CD4-positive, alpha-beta T cell (primary cell): ENCODE results near the gene ADCY10. TPM values are rescaled to one million over a fixed set of nuclear protein-coding genes. Genes with fewer than 3 reads are reported as not detected.
A peak's percentile ranks its signal among the peaks of the same experiment; 100 is the strongest.

Experiments
- ATAC-seq: fragments of 200-7000 bp; cut with Tn5 transposase; one replicate; pipeline ENCODE4 v1.10.0; 2022; ENCODE audit warnings: mild to moderate bottlenecking; ENCODE audit not compliant: poor library complexity
- CTCF ChIA-PET: fragments of 350-600 bp; sonication (Branson Sonifier 250); formaldehyde crosslinking; loops from one replicate; lab custom pipeline; 2021; ENCODE audit warnings: antibody characterized with exemption, inconsistent platforms; lab: Charles Lee
- POLR2A ChIA-PET: fragments of 350-600 bp; sonication (Branson Sonifier 250); formaldehyde crosslinking; loops from one replicate; lab custom pipeline; 2021; ENCODE audit warnings: antibody characterized with exemption, inconsistent platforms; lab: Charles Lee
- DNase-seq, 14 experiments: peaks; one replicate each; pipeline ENCODE4 v3.0.0-alpha.2; 2013 to 2020; ENCODE audit warnings: mixed read lengths in 2 of 14
- H3K27ac ChIP-seq, 2 donors: one replicate each; pipeline versions ENCODE4 v1.5.1 to v1.7.0; 2013; ENCODE audit warnings: low read length in 2 of 2, low read depth in 1 of 2, mild to moderate bottlenecking in 1 of 2
- H3K27me3 ChIP-seq, 2 experiments: 1 replicate in 1 of 2; 2 replicates in 1 of 2; pipeline versions ENCODE4 v1.6.1 to v1.7.0; 2013; ENCODE audit warnings: low read length in 2 of 2, control low read depth in 1 of 2, mild to moderate bottlenecking in 1 of 2, moderate library complexity in 1 of 2; ENCODE audit not compliant: insufficient read depth in 2 of 2, control insufficient read depth in 1 of 2
- H3K36me3 ChIP-seq: one replicate; pipeline ENCODE4 v1.6.1; 2013; ENCODE audit warnings: low read length, control low read depth; ENCODE audit not compliant: insufficient read depth
- H3K4me1 ChIP-seq: one replicate; pipeline ENCODE4 v1.6.1; 2013; ENCODE audit warnings: low read length, control low read depth; ENCODE audit not compliant: insufficient read depth
- H3K4me3 ChIP-seq: one replicate; pipeline ENCODE4 v1.5.1; 2013; ENCODE audit warnings: mild to moderate bottlenecking, low read length, moderate library complexity
- H3K9me3 ChIP-seq, 2 experiments: 1 replicate in 1 of 2; 2 replicates in 1 of 2; pipeline versions ENCODE4 v1.6.1 to v1.7.0; 2013; ENCODE audit warnings: low read length in 2 of 2, mild to moderate bottlenecking in 2 of 2, control low read depth in 1 of 2, moderate library complexity in 1 of 2; ENCODE audit not compliant: control insufficient read depth in 1 of 2, insufficient read depth in 1 of 2
- H3K27ac Mint-ChIP-seq: one replicate; pipeline ENCODE4 v1.8.0; 2020; ENCODE audit warnings: mixed read lengths
- H3K27me3 Mint-ChIP-seq: one replicate; pipeline ENCODE4 v1.8.0; 2021; ENCODE audit warnings: mixed read lengths
- H3K36me3 Mint-ChIP-seq: one replicate; pipeline ENCODE4 v1.8.0; 2021; ENCODE audit warnings: low read depth, mixed read lengths
- H3K4me1 Mint-ChIP-seq: one replicate; pipeline ENCODE4 v1.8.0; 2021; ENCODE audit warnings: low read depth, mixed read lengths
- H3K4me3 Mint-ChIP-seq: one replicate; pipeline ENCODE4 v1.8.0; 2020; ENCODE audit warnings: mild to moderate bottlenecking, mixed read lengths
- H3K9me3 Mint-ChIP-seq: one replicate; pipeline ENCODE4 v1.8.0; 2020; ENCODE audit warnings: mixed read lengths
- intact Hi-C, 2 experiments: fragments of 100-400 bp; cut with DNase I in 1 of 2; cut with micrococcal nuclease in 1 of 2; formaldehyde crosslinking; loops; one replicate each; pipeline versions ENCODE4 v1.15.1 to v1.9.0; 2023 to 2025; cut with DNase I, micrococcal nuclease
- total RNA-seq, 174 experiments: library from RNA in 2 of 174; stranded (reverse) in 2 of 174; gene quantifications; one replicate each; pipeline ENCODE4 v1.2.3 and lab custom pipeline; 2021 to 2026
- TF ChIP-seq, protein P1 (sequence below): fragments of 200-600 bp; IDR thresholded peaks from one replicate; pipeline ENCODE4 v1.8.0; 2022; ENCODE audit warnings: antibody characterized with exemption, mild to moderate bottlenecking

The ADCY10 gene
- total RNA-seq, 2 experiments from 2014 or later = 0.11 to 0.52 TPM

DNA sequence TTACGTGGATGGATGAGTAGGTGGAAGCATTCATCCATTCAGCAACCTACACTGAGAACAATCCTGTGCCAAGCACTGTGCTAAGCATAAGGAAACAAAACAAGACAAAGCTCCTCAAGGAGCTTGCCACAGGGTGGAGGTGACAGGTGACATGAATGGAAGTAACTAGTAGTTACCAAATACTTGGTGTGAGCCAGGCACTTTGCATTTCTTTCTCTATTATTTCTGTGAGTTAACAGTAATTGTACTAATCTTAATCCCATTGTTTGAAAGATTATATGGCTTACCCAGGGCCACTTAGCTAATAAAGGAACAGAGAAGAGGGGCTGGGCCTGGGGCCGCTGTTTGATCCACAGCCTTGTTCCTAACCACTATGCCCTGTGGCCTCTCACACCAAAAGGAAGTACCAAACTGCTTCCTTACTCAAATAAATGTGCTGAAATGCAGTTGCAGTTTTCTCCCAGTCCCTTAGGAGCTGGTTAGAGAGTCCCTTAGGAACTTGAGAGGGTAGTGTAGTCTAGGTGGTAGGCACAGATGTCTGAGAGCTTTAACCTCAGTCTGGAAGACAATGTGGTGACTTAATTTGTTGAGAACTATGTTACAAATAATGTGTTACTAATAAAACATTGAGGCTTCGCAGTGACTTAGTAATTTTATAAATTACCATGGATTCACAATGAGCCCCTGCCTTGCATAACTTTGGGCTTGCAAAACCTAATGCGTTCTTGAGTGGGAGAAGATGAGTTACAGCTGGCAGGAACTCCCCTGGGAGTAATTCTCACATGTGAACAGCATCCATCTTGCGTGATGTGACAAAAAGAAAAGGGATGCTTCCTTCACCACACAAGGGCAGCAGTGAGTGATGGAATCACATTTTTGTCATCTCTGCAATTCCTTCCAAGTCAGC is 122.4 kb downstream of the ADCY10 start:
- H3K27ac Mint-ChIP-seq = no peak overlapping the region
- H3K36me3 ChIP-seq = no peaks in the 10 kb centered on the region
- H3K9me3 Mint-ChIP-seq = no peaks in the 10 kb centered on the region
- TF ChIP-seq, protein P1, sequence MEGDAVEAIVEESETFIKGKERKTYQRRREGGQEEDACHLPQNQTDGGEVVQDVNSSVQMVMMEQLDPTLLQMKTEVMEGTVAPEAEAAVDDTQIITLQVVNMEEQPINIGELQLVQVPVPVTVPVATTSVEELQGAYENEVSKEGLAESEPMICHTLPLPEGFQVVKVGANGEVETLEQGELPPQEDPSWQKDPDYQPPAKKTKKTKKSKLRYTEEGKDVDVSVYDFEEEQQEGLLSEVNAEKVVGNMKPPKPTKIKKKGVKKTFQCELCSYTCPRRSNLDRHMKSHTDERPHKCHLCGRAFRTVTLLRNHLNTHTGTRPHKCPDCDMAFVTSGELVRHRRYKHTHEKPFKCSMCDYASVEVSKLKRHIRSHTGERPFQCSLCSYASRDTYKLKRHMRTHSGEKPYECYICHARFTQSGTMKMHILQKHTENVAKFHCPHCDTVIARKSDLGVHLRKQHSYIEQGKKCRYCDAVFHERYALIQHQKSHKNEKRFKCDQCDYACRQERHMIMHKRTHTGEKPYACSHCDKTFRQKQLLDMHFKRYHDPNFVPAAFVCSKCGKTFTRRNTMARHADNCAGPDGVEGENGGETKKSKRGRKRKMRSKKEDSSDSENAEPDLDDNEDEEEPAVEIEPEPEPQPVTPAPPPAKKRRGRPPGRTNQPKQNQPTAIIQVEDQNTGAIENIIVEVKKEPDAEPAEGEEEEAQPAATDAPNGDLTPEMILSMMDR = no peak
- no peaks in the 10 kb centered on the region for H3K27me3 Mint-ChIP-seq
- ATAC-seq = no peak
- no peaks in the 10 kb centered on the region for H3K27me3 ChIP-seq
- CTCF ChIA-PET = no interaction called here
- intact Hi-C loops = no loop called here
- H3K4me3 Mint-ChIP-seq = no peak overlapping the region
- H3K36me3 Mint-ChIP-seq = no peaks in the 10 kb centered on the region
- H3K4me3 ChIP-seq = no peak overlapping the region
- H3K9me3 ChIP-seq = no peaks in the 10 kb centered on the region
- POLR2A ChIA-PET = no interaction called here
- no peak overlapping the region for H3K27ac ChIP-seq
- peak in 2 of 14 experiments; percentile 31 to 54 for DNase-seq
- no peaks in the 10 kb centered on the region for H3K4me1 Mint-ChIP-seq
- no peaks in the 10 kb centered on the region for H3K4me1 ChIP-seq

- POLR2A ChIA-PET = no interaction called here
- Histone ChIP-seq H3K36me3 (no peaks in the 10 kb centered on the region), H3K4me1 (no peaks in the 10 kb centered on the region), H3K27me3 (no peaks in the 10 kb centered on the region), H3K4me3 (no peak overlapping the region), H3K9me3 (no peaks in the 10 kb centered on the region), H3K27ac (no peak overlapping the region)
- Mint-ChIP-seq H3K4me1 (no peaks in the 10 kb centered on the region), H3K27me3 (no peaks in the 10 kb centered on the region), H3K4me3 (no peak overlapping the region), H3K27ac (no peak overlapping the region), H3K9me3 (no peaks in the 10 kb centered on the region), H3K36me3 (no peaks in the 10 kb centered on the region)
- TF ChIP-seq, protein P1 = no peak
- CTCF ChIA-PET = no interaction called here
- intact Hi-C loops = no loop called here
- DNase-seq (no peak), ATAC-seq (no peak)
Observed at GRCh38 chr1:167790117-167790516, 123.8 kb downstream of the ADCY10 start.

- CTCF ChIA-PET = no interaction called here
- H3K36me3 Mint-ChIP-seq = no peaks in the 10 kb centered on the region
- ATAC-seq = no peak
Observed at GRCh38 chr1:167789501-167789900, 124.4 kb downstream of the ADCY10 start.

More at GRCh38 chr1:167789501-167789900, 124.4 kb downstream of the ADCY10 start:
- H3K27ac Mint-ChIP-seq = no peak overlapping the region
- no peaks in the 10 kb centered on the region for H3K9me3 Mint-ChIP-seq
- H3K4me3 Mint-ChIP-seq = no peak overlapping the region
- no peaks in the 10 kb centered on the region for H3K9me3 ChIP-seq
- H3K4me1 ChIP-seq = no peaks in the 10 kb centered on the region
- TF ChIP-seq, protein P1 = no peak
- intact Hi-C loops = no loop called here
- no peak for DNase-seq
- no peaks in the 10 kb centered on the region for H3K4me1 Mint-ChIP-seq
- POLR2A ChIA-PET = no interaction called here
- no peaks in the 10 kb centered on the region for H3K27me3 ChIP-seq
- no peaks in the 10 kb centered on the region for H3K36me3 ChIP-seq
- H3K27me3 Mint-ChIP-seq = no peaks in the 10 kb centered on the region
- H3K4me3 ChIP-seq = no peak overlapping the region
- no peak overlapping the region for H3K27ac ChIP-seq
